Measurements from ENCODE around the gene CACFD1.

The CACFD1 gene

GRCh38 chr9:133459476-133460404, at the start of gene CACFD1:
Gene CACFD1 (plus strand): TSS chr9:133459978. CDS start chr9:133460067, 89 bp downstream.
- DNase-seq: peak; percentile 100

GRCh38 chr9:133415170-133415569, 44.6 kb upstream of the CACFD1 start:
- DNase-seq: no peak

- DNase-seq: peak; percentile 91
Measured at GRCh38 chr9:133417541-133418461, 42.0 kb upstream of the CACFD1 start, which contains the start of gene REXO4. Gene REXO4 (minus strand): TSS chr9:133418010. CDS start chr9:133417844, 166 bp downstream.

- no peak for DNase-seq
Measured at GRCh38 chr9:133419005-133419404, 40.8 kb upstream of the CACFD1 start.

GRCh38 chr9:133420392-133420827, 39.4 kb upstream of the CACFD1 start:
- no peak for DNase-seq

- DNase-seq: peak; percentile 50
Measured at GRCh38 chr9:133421615-133422542, 37.9 kb upstream of the CACFD1 start, which contains the start of gene ADAMTS13. Gene ADAMTS13 (plus strand): TSS chr9:133422367. CDS start chr9:133422444, 77 bp downstream.

GRCh38 chr9:133423216-133423615, 36.6 kb upstream of the CACFD1 start:
- no peak for DNase-seq

- DNase-seq: no peak
Measured at GRCh38 chr9:133424187-133424586, 35.6 kb upstream of the CACFD1 start.

- no peak for DNase-seq
Measured at GRCh38 chr9:133425049-133425632, 34.6 kb upstream of the CACFD1 start.

GRCh38 chr9:133426011-133426410, 33.8 kb upstream of the CACFD1 start:
- DNase-seq: no peak

- DNase-seq: no peak
Measured at GRCh38 chr9:133427658-133428348, 32.0 kb upstream of the CACFD1 start.

- peak; percentile 71 for DNase-seq
Measured at GRCh38 chr9:133428617-133429101, 31.1 kb upstream of the CACFD1 start.

- no peak for DNase-seq
Measured at GRCh38 chr9:133429214-133429613, 30.6 kb upstream of the CACFD1 start.

GRCh38 chr9:133429641-133430161, 30.1 kb upstream of the CACFD1 start:
- DNase-seq: peak; percentile 69

- DNase-seq: no peak
Measured at GRCh38 chr9:133430244-133430643, 29.5 kb upstream of the CACFD1 start.

- no peak for DNase-seq
Measured at GRCh38 chr9:133433351-133433843, 26.4 kb upstream of the CACFD1 start.

- DNase-seq: no peak
Measured at GRCh38 chr9:133436681-133437080, 23.1 kb upstream of the CACFD1 start.

GRCh38 chr9:133437753-133438531, 21.8 kb upstream of the CACFD1 start:
- DNase-seq: peak; percentile 33

- no peak for DNase-seq
Measured at GRCh38 chr9:133439337-133439736, 20.4 kb upstream of the CACFD1 start.
